GM21381 (cell line): ENCODE measurements around the gene DIP2C.

ENCODE experiments used
- ATAC-seq: cut with Tn5 transposase; IDR thresholded peaks from one replicate; pipeline ENCODE4 v1.9.1; 2021; ENCODE audit warnings: mild to moderate bottlenecking, moderate library complexity; ENCODE audit not compliant: unreplicated experiment

Gene DIP2C

GRCh38 chr10:299512-299911 lies 390.0 kb downstream of the DIP2C start:
- peak; percentile 40 for ATAC-seq

- ATAC-seq = no peak
Observed at GRCh38 chr10:298033-298432, 391.4 kb downstream of the DIP2C start.

- no peak for ATAC-seq
Observed at GRCh38 chr10:297567-297966, 391.9 kb downstream of the DIP2C start.

- ATAC-seq = no peak
Observed at GRCh38 chr10:293636-294035, 395.8 kb downstream of the DIP2C start.

- ATAC-seq = no peak
Observed at GRCh38 chr10:290026-290725, 399.3 kb downstream of the DIP2C start.

- no peak for ATAC-seq
Observed at GRCh38 chr10:289581-289980, 399.9 kb downstream of the DIP2C start.

- ATAC-seq = no peak
Observed at GRCh38 chr10:288316-289200, 400.9 kb downstream of the DIP2C start.

- ATAC-seq = no peak
Observed at GRCh38 chr10:287814-288213, 401.7 kb downstream of the DIP2C start.

- no peak for ATAC-seq
Observed at GRCh38 chr10:287026-287709, 402.3 kb downstream of the DIP2C start.

GRCh38 chr10:285216-285615 lies 404.3 kb downstream of the DIP2C start:
- no peak for ATAC-seq

- peak; percentile 92 for ATAC-seq
Observed at GRCh38 chr10:283916-284356, 405.5 kb downstream of the DIP2C start.

- no peak for ATAC-seq
Observed at GRCh38 chr10:283140-283479, 406.4 kb downstream of the DIP2C start.

GRCh38 chr10:282294-283139 lies 407.0 kb downstream of the DIP2C start:
- ATAC-seq = no peak

- ATAC-seq = no peak
Observed at GRCh38 chr10:279655-280054, 409.8 kb downstream of the DIP2C start.

- no peak for ATAC-seq
Observed at GRCh38 chr10:279232-279631, 410.2 kb downstream of the DIP2C start.

- ATAC-seq = no peak
Observed at GRCh38 chr10:278707-279106, 410.8 kb downstream of the DIP2C start.

GRCh38 chr10:277963-278362 lies 411.5 kb downstream of the DIP2C start:
- no peak for ATAC-seq

- no peak for ATAC-seq
Observed at GRCh38 chr10:275680-276079, 413.8 kb downstream of the DIP2C start.

GRCh38 chr10:274866-275265 lies 414.6 kb downstream of the DIP2C start:
- no peak for ATAC-seq

- no peak for ATAC-seq
Observed at GRCh38 chr10:273088-273487, 416.4 kb downstream of the DIP2C start.

- no peak for ATAC-seq
Observed at GRCh38 chr10:271722-272121, 417.7 kb downstream of the DIP2C start.
